Keratinocyte (primary cell): ENCODE measurements around the gene ADIPOR2. TPM values are rescaled to one million over a fixed set of nuclear protein-coding genes. Genes with fewer than 3 reads are reported as not detected.

Experiments used
- DNase-seq: peaks from one replicate; pipeline ENCODE4 v3.0.0-alpha.2; 2011; ENCODE audit warnings: low read depth, missing footprints, low spot score
- FAIRE-seq: peaks from 2 replicates; lab custom pipeline; 2011; peaks lifted over from hg19 to GRCh38; lab: Jason Lieb, UNC
- H2AFZ ChIP-seq: 2 replicates; pipeline ENCODE4 v1.6.0; 2012; ENCODE audit warnings: low read length, control low read depth, inconsistent platforms; ENCODE audit not compliant: control insufficient read depth
- H3K27ac ChIP-seq: 2 replicates; pipeline ENCODE4 v1.5.1; 2011; ENCODE audit warnings: low read length; ENCODE audit not compliant: control insufficient read depth, insufficient read depth
- H3K27me3 ChIP-seq: 3 replicates; pipeline ENCODE4 v1.6.0; 2011; ENCODE audit warnings: low read length; ENCODE audit not compliant: control insufficient read depth, insufficient read depth; ENCODE audit errors: extremely low read depth
- H3K36me3 ChIP-seq, 2 experiments: 2 replicates in 1 of 2; 3 replicates in 1 of 2; pipeline ENCODE4 v1.5.1; 2011; ENCODE audit warnings: low read length in 2 of 2, mild to moderate bottlenecking in 1 of 2; ENCODE audit not compliant: control insufficient read depth in 2 of 2, insufficient read depth in 2 of 2; ENCODE audit errors: extremely low read depth in 1 of 2
- H3K4me1 ChIP-seq: 3 replicates; pipeline ENCODE4 v1.5.1; 2011; ENCODE audit warnings: low read length; ENCODE audit not compliant: control insufficient read depth, insufficient read depth; ENCODE audit errors: extremely low read depth
- H3K4me2 ChIP-seq: 3 replicates; pipeline ENCODE4 v1.6.0; 2011; ENCODE audit warnings: low read depth, low read length; ENCODE audit not compliant: control insufficient read depth, insufficient read depth; ENCODE audit errors: extremely low read depth
- H3K4me3 ChIP-seq, 3 experiments: fragments of 200-600 bp in 1 of 3; sonication (generic) in 1 of 3; 2 replicates in 2 of 3; 3 replicates in 1 of 3; pipeline ENCODE4 v1.5.1; 2011 to 2016; ENCODE audit warnings: low read length in 3 of 3, mild to moderate bottlenecking in 3 of 3, control low read depth in 2 of 3, inconsistent platforms in 1 of 3, low read depth in 1 of 3, mixed read lengths in 1 of 3, mixed run types in 1 of 3, moderate library complexity in 1 of 3; ENCODE audit not compliant: control insufficient read depth in 2 of 3, insufficient read depth in 2 of 3; ENCODE audit errors: extremely low read depth in 1 of 3
- H3K79me2 ChIP-seq: 2 replicates; pipeline ENCODE4 v1.6.0; 2012; ENCODE audit warnings: low read length; ENCODE audit not compliant: control insufficient read depth, insufficient read depth
- H3K9ac ChIP-seq: 3 replicates; pipeline ENCODE4 v1.6.0; 2011; ENCODE audit warnings: low read length; ENCODE audit not compliant: control insufficient read depth, insufficient read depth; ENCODE audit errors: extremely low read depth
- H3K9me1 ChIP-seq: 3 replicates; pipeline ENCODE4 v1.6.0; 2011; ENCODE audit warnings: low read length; ENCODE audit not compliant: control insufficient read depth, insufficient read depth; ENCODE audit errors: extremely low read depth
- H3K9me3 ChIP-seq: 2 replicates; pipeline ENCODE4 v1.5.1; 2012; ENCODE audit warnings: low read depth, low read length; ENCODE audit not compliant: control insufficient read depth
- H4K20me1 ChIP-seq: 3 replicates; pipeline ENCODE4 v1.6.0; 2011; ENCODE audit warnings: low read length; ENCODE audit not compliant: control insufficient read depth, insufficient read depth; ENCODE audit errors: extremely low read depth
- CTCF ChIP-seq, 3 experiments: IDR thresholded peaks in 1 of 3; conservative IDR thresholded peaks in 1 of 3; optimal IDR thresholded peaks in 1 of 3; 2 replicates in 2 of 3; 3 replicates in 1 of 3; pipeline versions ENCODE3 to v1.5.1; 2011; ENCODE audit warnings: low read length in 3 of 3, mild to moderate bottlenecking in 3 of 3, moderate library complexity in 2 of 3, control low read depth in 1 of 3, inconsistent platforms in 1 of 3; ENCODE audit not compliant: insufficient read depth in 2 of 3; ENCODE audit errors: extremely low read depth in 1 of 3
- EZH2 ChIP-seq: IDR thresholded peaks from one replicate; pipeline ENCODE4 v1.6.1; 2012; ENCODE audit warnings: inconsistent platforms, mild to moderate bottlenecking, low read length, moderate library complexity
- dilution Hi-C: fragments of 300-500 bp; cut with MboI; formaldehyde crosslinking; loops from one replicate; pipeline ENCODE4 v1.7.0; 2020; ENCODE audit warnings: low sequenced_read_pairs; ENCODE audit not compliant: extremely low pct_ligation_motif_present
- polyA minus RNA-seq, 3 experiments: library from RNA; depleted of rRNA, polyadenylated mRNA; stranded (reverse); fragments of >200 nt; gene quantifications; 1 replicate in 1 of 3; 2 replicates in 1 of 3; 3 replicates in 1 of 3; pipeline ENCODE4 v1.2.3, GENCODE V29; 2011
- polyA plus RNA-seq, 5 experiments: library from polyadenylated mRNA; depleted of rRNA in 3 of 5; stranded (reverse) in 3 of 5; stranded (forward) in 1 of 5; unstranded in 1 of 5; fragments of >200 nt; gene quantifications; 1 replicate in 1 of 5; 2 replicates in 3 of 5; 3 replicates in 1 of 5; pipeline versions ENCODE4 v1.2.1 to v1.2.3, GENCODE V29; 2011 to 2012; ENCODE audit warnings: missing spikeins in 2 of 5, low read depth in 1 of 5, low replicate concordance in 1 of 5

Gene ADIPOR2
- polyA plus RNA-seq = 35.7 to 59.4 TPM (median 41.4 TPM) in 3 replicates
- 12.5 TPM for polyA plus RNA-seq (2011; ENCODE audit: low read depth)
- polyA plus RNA-seq (2011; cell fraction: cytosol; rRNA removed) = 41.5 and 68.5 TPM in 2 replicates
- 61.9 and 66.3 TPM in 2 replicates for polyA plus RNA-seq (2011; cell fraction: nucleus; rRNA removed)
- polyA plus RNA-seq (2012; ENCODE audit: low replicate concordance) = 31.8 and 46.1 TPM in 2 replicates
- 36.3 to 53.9 TPM (median 39.5 TPM) in 3 replicates for polyA minus RNA-seq
- polyA minus RNA-seq (2011; cell fraction: cytosol; rRNA and poly(A)+ RNA removed) = 20.9 TPM
- 32.5 and 77.1 TPM in 2 replicates for polyA minus RNA-seq (2011; cell fraction: nucleus; rRNA and poly(A)+ RNA removed)

GRCh38 chr12:1690578-1691122 lies at the start of gene ADIPOR2:
Gene ADIPOR2, plus strand, starts transcription at chr12:1691070. Its CDS starts 63,274 bp downstream, at chr12:1754344.
- peak within 1 kb of the TSS; percentile 92 for H3K4me2 ChIP-seq
- peak within 1 kb of the TSS; percentile 94 for H3K9ac ChIP-seq
- peak within 1 kb of the TSS; percentile 88 to 100 (median 100) for H3K4me3 ChIP-seq
- TF ChIP-seq EZH2 = no peak
- no peak for TF ChIP-seq CTCF (optimal IDR thresholded peaks at IDR 0.05 in 1 of 3, IDR thresholded peaks at IDR 0.05 in 1 of 3, conservative IDR thresholded peaks at IDR 0.05 in 1 of 3; ENCODE audit: extremely low read depth in 1 of 3, insufficient read depth in 2 of 3, low read length in 3 of 3)
- H3K27me3 ChIP-seq = no peaks in the 10 kb centered on the region
- peak; percentile 65 for FAIRE-seq
- H3K9me3 ChIP-seq = no peaks in the 10 kb centered on the region
- peak; percentile 62 for DNase-seq
- H3K36me3 ChIP-seq = no peaks in the 10 kb centered on the region
- H3K27ac ChIP-seq = peak within 1 kb of the TSS; percentile 90
- peaks cover 5% of the 10 kb centered on the region for H3K4me1 ChIP-seq
- dilution Hi-C loops = no loop called here
- peak within 1 kb of the TSS; percentile 88 for H2AFZ ChIP-seq
- peaks cover 46% of the 10 kb centered on the region for H3K79me2 ChIP-seq
- no peaks in the 10 kb centered on the region for H3K9me1 ChIP-seq
- H4K20me1 ChIP-seq = no peaks in the 10 kb centered on the region

- no peaks in the 10 kb centered on the region for H3K9me3 ChIP-seq
- no peak overlapping the region for H2AFZ ChIP-seq
- DNase-seq (no peak), FAIRE-seq (no peak)
- H3K9ac ChIP-seq = no peak overlapping the region
- peaks cover 2 to 4% of the 10 kb centered on the region in 2 experiments for H3K36me3 ChIP-seq
- peaks cover 9% of the 10 kb centered on the region for H3K4me1 ChIP-seq
- H4K20me1 ChIP-seq = no peaks in the 10 kb centered on the region
- no peaks in the 10 kb centered on the region for H3K79me2 ChIP-seq
- dilution Hi-C loops = no loop called here
- peaks cover 2% of the 10 kb centered on the region for H3K9me1 ChIP-seq
- H3K4me3 ChIP-seq = no peak overlapping the region
- no peak overlapping the region for H3K27ac ChIP-seq
- no peak overlapping the region for H3K4me2 ChIP-seq
- no peaks in the 10 kb centered on the region for H3K27me3 ChIP-seq
- no peak for TF ChIP-seq CTCF (optimal IDR thresholded peaks at IDR 0.05 in 1 of 3, IDR thresholded peaks at IDR 0.05 in 1 of 3, conservative IDR thresholded peaks at IDR 0.05 in 1 of 3; ENCODE audit: extremely low read depth in 1 of 3, insufficient read depth in 2 of 3, low read length in 3 of 3)
- TF ChIP-seq EZH2 = no peak
Measured at GRCh38 chr12:1642513-1642912, 48.4 kb upstream of the ADIPOR2 start.
